Kidney epithelial cell (primary cell): ENCODE data around the gene LATS2. TPM values are rescaled to one million over a fixed set of nuclear protein-coding genes. Genes with fewer than 3 reads are reported as not detected.

ENCODE experiments used
- DNase-seq: peaks from one replicate; pipeline ENCODE4 v3.0.0-alpha.2; 2010; ENCODE audit warnings: low read depth
- H3K27me3 ChIP-seq: 2 replicates; pipeline ENCODE4 v1.6.0; 2011; ENCODE audit warnings: low read length; ENCODE audit not compliant: control insufficient read depth, insufficient read depth
- H3K36me3 ChIP-seq: 2 replicates; pipeline ENCODE4 v1.5.1; 2011; ENCODE audit warnings: low read length; ENCODE audit not compliant: control insufficient read depth, insufficient read depth
- H3K4me3 ChIP-seq: 2 replicates; pipeline ENCODE4 v1.5.1; 2011; ENCODE audit warnings: low read depth, mild to moderate bottlenecking, control low read depth, low read length
- total RNA-seq: library from RNA; depleted of rRNA; stranded (reverse); fragments of >200 nt; gene quantifications from 2 replicates; pipeline ENCODE4 v1.2.3, GENCODE V29; 2015
- TF ChIP-seq, protein P1 (sequence below): IDR thresholded peaks from 2 replicates; pipeline ENCODE4 v1.5.1; 2011; ENCODE audit warnings: mild to moderate bottlenecking, moderate library complexity, low read length, control low read depth, inconsistent platforms; ENCODE audit not compliant: insufficient read depth, poor library complexity, severe bottlenecking

The LATS2 gene
- total RNA-seq, 1 donor from 2014 or later = 20.2 TPM

DNA sequence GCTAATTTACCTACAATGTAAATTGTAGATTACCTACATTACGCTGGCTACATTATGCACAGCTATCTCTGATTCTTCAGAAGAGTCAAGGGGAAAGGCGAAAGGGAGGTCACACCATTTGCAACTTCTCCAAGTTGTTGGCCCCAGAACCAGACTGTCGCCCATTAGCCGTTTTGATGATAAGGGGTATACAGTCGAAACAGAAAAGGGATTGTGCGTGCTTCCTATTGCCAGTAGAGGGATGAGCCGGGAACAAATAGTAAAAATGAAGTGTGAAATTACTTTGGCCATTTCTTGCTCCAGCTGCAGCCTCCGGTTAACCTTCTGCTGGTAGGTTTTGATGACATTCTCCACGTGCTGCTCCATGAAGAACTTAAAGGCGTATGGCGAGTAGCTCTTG, 73.8 kb downstream of the LATS2 start:
- H3K4me3 ChIP-seq = no peak overlapping the region
- TF ChIP-seq, protein P1, sequence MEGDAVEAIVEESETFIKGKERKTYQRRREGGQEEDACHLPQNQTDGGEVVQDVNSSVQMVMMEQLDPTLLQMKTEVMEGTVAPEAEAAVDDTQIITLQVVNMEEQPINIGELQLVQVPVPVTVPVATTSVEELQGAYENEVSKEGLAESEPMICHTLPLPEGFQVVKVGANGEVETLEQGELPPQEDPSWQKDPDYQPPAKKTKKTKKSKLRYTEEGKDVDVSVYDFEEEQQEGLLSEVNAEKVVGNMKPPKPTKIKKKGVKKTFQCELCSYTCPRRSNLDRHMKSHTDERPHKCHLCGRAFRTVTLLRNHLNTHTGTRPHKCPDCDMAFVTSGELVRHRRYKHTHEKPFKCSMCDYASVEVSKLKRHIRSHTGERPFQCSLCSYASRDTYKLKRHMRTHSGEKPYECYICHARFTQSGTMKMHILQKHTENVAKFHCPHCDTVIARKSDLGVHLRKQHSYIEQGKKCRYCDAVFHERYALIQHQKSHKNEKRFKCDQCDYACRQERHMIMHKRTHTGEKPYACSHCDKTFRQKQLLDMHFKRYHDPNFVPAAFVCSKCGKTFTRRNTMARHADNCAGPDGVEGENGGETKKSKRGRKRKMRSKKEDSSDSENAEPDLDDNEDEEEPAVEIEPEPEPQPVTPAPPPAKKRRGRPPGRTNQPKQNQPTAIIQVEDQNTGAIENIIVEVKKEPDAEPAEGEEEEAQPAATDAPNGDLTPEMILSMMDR = no peak
- H3K36me3 ChIP-seq = peaks cover 4% of the 10 kb centered on the region
- no peak for DNase-seq
- H3K27me3 ChIP-seq = no peaks in the 10 kb centered on the region

- Histone ChIP-seq H3K27me3 (no peaks in the 10 kb centered on the region), H3K36me3 (peaks cover 7% of the 10 kb centered on the region), H3K4me3 (no peak overlapping the region)
- TF ChIP-seq, protein P1 = no peak
- no peak for DNase-seq
Observed at GRCh38 chr13:20984879-20985278, 76.5 kb downstream of the LATS2 start.

DNA sequence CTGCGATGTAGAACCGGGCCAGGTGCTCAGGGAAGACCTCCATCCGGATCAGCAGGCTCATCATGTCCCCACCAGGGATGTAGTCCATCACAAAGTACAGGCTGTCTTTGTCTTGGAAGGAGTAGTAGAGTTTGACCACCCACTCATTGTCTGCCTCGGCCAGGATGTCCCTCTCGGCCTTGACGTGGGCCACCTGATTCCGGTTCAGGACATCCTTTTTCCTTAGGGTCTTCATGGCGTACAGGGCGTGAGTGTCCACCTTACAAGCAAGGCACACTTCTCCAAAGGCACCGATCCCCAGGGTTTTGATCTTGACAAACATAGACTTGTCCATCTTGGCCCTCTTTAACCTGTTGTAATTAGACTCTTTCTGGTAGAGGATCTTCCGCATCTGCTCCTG, 78.0 kb downstream of the LATS2 start:
- H3K36me3 ChIP-seq = peaks cover 5% of the 10 kb centered on the region

DNA sequence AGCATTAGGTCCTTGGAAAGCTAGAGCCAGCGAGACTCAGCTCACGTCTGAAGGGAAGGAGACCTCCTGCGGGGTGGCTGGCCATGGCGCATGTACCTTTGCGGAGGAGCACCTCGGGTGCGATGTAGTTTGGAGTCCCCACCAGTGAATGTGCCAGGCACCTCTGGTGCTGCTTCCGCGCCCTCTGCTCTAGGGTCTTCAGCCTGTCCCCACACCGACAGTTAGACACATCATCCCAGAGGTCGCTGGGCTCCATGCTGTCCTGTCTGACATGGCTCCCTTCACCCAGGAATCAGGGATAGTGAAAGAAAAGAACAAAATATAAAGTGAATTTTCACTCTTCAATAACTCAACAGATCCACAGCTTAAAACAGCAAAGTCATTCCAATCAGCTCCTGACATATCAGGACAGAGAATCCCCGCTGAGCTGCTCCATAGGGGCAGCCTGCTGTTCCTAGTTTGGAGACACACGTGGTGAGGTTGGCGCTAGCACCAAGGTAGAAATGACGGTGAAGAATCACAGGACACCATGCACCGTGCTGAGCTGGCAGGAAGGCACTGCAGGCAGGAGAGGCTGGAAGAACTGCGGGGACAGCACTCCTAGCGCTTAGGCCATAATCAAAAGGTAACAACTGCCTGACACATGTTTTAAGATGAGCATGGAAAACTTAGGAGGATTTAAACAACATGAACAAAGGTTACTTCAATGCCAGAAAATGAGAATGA, 79.9 kb downstream of the LATS2 start:
- no peak for DNase-seq
- Histone ChIP-seq H3K36me3 (peaks cover 5% of the 10 kb centered on the region), H3K27me3 (no peaks in the 10 kb centered on the region), H3K4me3 (no peak overlapping the region)
- TF ChIP-seq, protein P1 = no peak

More for the DNA sequence above, 78.0 kb downstream of the LATS2 start:
- no peaks in the 10 kb centered on the region for H3K27me3 ChIP-seq
- DNase-seq = no peak
- TF ChIP-seq, protein P1 = no peak
- no peak overlapping the region for H3K4me3 ChIP-seq

DNA sequence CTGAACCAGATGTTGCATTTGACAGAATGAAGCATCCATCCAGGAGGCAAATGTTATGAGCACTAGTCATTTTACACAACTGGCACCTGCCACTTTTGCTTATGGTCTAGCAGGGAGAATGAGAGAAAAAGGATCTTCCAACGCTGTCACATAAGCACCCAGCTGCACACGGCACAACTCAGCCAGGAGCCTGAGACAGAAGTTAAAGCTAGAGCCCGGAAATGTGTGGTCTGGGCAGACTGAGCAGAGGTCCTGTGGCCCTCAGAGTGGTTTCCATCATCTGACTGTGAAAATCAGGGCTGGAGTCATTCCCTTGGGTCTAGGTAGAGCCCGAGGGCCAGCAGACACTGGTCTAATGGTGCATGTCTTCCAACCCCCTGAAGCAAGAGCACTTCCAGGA, 80.5 kb downstream of the LATS2 start:
- Histone ChIP-seq H3K36me3 (peaks cover 5% of the 10 kb centered on the region), H3K27me3 (no peaks in the 10 kb centered on the region), H3K4me3 (no peak overlapping the region)
- no peak for DNase-seq
- TF ChIP-seq, protein P1 = no peak

DNA sequence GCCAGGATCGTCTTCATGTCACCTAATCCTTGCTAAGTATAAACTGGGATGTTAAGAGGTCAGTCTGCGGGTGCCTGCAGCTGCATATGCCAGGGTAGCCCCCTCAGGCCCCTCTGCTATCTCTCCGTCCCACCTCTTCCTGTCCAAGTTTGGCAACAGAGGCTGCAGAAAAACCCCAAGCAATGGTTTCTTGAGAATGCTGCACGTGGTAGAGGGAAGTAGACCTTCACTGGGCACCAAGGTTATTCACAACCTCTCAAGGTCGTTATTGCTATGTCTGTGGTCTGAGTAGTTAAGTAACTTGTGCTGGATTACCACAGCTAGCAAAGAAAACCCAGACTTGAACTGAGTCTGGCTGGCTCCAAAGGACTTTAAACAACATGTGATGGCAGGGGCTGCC, 81.0 kb downstream of the LATS2 start:
- H3K36me3 ChIP-seq = peaks cover 5% of the 10 kb centered on the region
- DNase-seq = no peak
- H3K4me3 ChIP-seq = no peak overlapping the region
- H3K27me3 ChIP-seq = no peaks in the 10 kb centered on the region
- TF ChIP-seq, protein P1 = no peak
